AG04450 (cell line): ENCODE results near the gene LYRM4. TPM values are rescaled to one million over a fixed set of nuclear protein-coding genes. Genes with fewer than 3 reads are reported as not detected.
A peak's percentile ranks its signal among the peaks of the same experiment; 100 is the strongest.

Source experiments
- CTCF ChIA-PET: fragments of 300-600, 350-600 bp; formaldehyde crosslinking; extraction: SDS; loops from one replicate; lab custom pipeline; 2022; ENCODE audit warnings: antibody characterized with exemption, inconsistent platforms; lab: Charles Lee
- POLR2A ChIA-PET: fragments of 350-600 bp; formaldehyde crosslinking; extraction: SDS; loops from one replicate; lab custom pipeline; 2021; ENCODE audit warnings: antibody characterized with exemption, inconsistent platforms; lab: Yijun Ruan, JAX
- DNase-seq: peaks from one replicate; pipeline ENCODE4 v3.0.0-alpha.2; 2011; ENCODE audit warnings: low read depth, low spot score
- H3K27ac ChIP-seq: one replicate; pipeline ENCODE4 v1.5.1; 2012; ENCODE audit warnings: low read depth, low read length, control low read depth
- H3K27me3 ChIP-seq: one replicate; pipeline ENCODE4 v1.6.0; 2012; ENCODE audit warnings: low read length; ENCODE audit not compliant: control insufficient read depth, insufficient read depth
- H3K4me3 ChIP-seq: 2 replicates; pipeline ENCODE4 v1.5.1; 2011; ENCODE audit warnings: mild to moderate bottlenecking, low read depth, low read length, control low read depth
- H3K9me3 ChIP-seq: 2 replicates; pipeline ENCODE4 v1.5.1; 2012; ENCODE audit warnings: low read length; ENCODE audit not compliant: control insufficient read depth, insufficient read depth
- CTCF ChIP-seq: IDR thresholded peaks from 2 replicates; pipeline ENCODE4 v1.5.1; 2011; ENCODE audit warnings: low read depth, low read length, control low read depth, inconsistent platforms
- polyA plus RNA-seq: library from polyadenylated mRNA; depleted of rRNA; stranded (reverse); fragments of >200 nt; gene quantifications from 2 replicates; pipeline ENCODE4 v1.2.3, GENCODE V29; 2011

The LYRM4 gene
- polyA plus RNA-seq, 1 experiment, result 41.4 TPM

GRCh38 chr6:5271926-5272325 lies 11.2 kb upstream of the LYRM4 start:
- CTCF ChIA-PET, result interaction anchor here (0.7 kb wide), 1 partner anchor 14 kb away, joined by 6 read pairs; no protein-coding TSS in a partner anchor

GRCh38 chr6:5270093-5270680 lies 9.4 kb upstream of the LYRM4 start:
- Histone ChIP-seq H3K27ac (no peak overlapping the region), H3K27me3 (no peaks in the 10 kb centered on the region), H3K4me3 (no peak overlapping the region), H3K9me3 (no peaks in the 10 kb centered on the region)
- ChIA-PET CTCF (interaction anchor here (1.7 kb wide), 1 partner anchor 127 kb away, joined by 6 read pairs; no protein-coding TSS in a partner anchor), POLR2A (no interaction called here)
- TF ChIP-seq CTCF, result no peak
- no peak for DNase-seq

More at GRCh38 chr6:5271926-5272325, 11.2 kb upstream of the LYRM4 start:
- no peaks in the 10 kb centered on the region for H3K27me3 ChIP-seq
- TF ChIP-seq CTCF, result no peak
- POLR2A ChIA-PET, result no interaction called here
- H3K4me3 ChIP-seq, result no peak overlapping the region
- H3K9me3 ChIP-seq, result no peaks in the 10 kb centered on the region
- DNase-seq, result no peak
- no peak overlapping the region for H3K27ac ChIP-seq

- no peak overlapping the region for H3K27ac ChIP-seq
- ChIA-PET POLR2A (interaction anchor here (0.6 kb wide), 1 partner anchor 17 kb away, joined by 3 read pairs; no protein-coding TSS in a partner anchor), CTCF (interaction anchor here (0.6 to 3.1 kb wide), 3 partner anchors 52 to 144 kb away, joined by 3 to 14 read pairs (median 7); no protein-coding TSS in a partner anchor)
- no peaks in the 10 kb centered on the region for H3K27me3 ChIP-seq
- H3K9me3 ChIP-seq, result no peaks in the 10 kb centered on the region
- DNase-seq, result no peak
- TF ChIP-seq CTCF, result no peak
- no peak overlapping the region for H3K4me3 ChIP-seq
Observed at GRCh38 chr6:5266423-5266822, 5.7 kb upstream of the LYRM4 start.

- Histone ChIP-seq H3K27ac (peak overlapping the region; percentile 93), H3K27me3 (no peaks in the 10 kb centered on the region), H3K4me3 (peak overlapping the region; percentile 92), H3K9me3 (no peaks in the 10 kb centered on the region)
- DNase-seq, result peak; percentile 11
- TF ChIP-seq CTCF, result no peak
- ChIA-PET POLR2A (interaction anchor here (0.6 to 1.5 kb wide), 3 partner anchors 26 to 1126 kb away, joined by 3 to 9 read pairs (median 8); partner anchors contain the start of gene ECI2), CTCF (interaction anchor here (0.9 to 1.9 kb wide), 12 partner anchors 9 to 141 kb away, joined by 3 to 14 read pairs (median 4); no protein-coding TSS in a partner anchor)
Observed at GRCh38 chr6:5261545-5262109, 877 bp upstream of the LYRM4 start.
